ENCODE data around the gene MRPL39. TPM values are rescaled to one million over a fixed set of nuclear protein-coding genes. Genes with fewer than 3 reads are reported as not detected.

The MRPL39 gene
- polyA plus RNA-seq, 1 donor: 28.2 TPM

- no peak for DNase-seq
These were observed 71.4 kb downstream of the MRPL39 start for GRCh38 chr21:25535849-25536248.

Other genes with a start within 250 kb of the MRPL39 start
- gene JAM2, start 31.8 kb upstream of the MRPL39 start, polyA plus RNA-seq (ENCODE audit: insufficient read length): 50.0 TPM
- gene ATP5PF, start 127.4 kb upstream of the MRPL39 start, polyA plus RNA-seq (ENCODE audit: insufficient read length): 210 TPM
- gene GABPA, start 127.5 kb upstream of the MRPL39 start, polyA plus RNA-seq (ENCODE audit: insufficient read length): 27.6 TPM